SK-N-SH treated with all-trans-retinoic acid at 6 μM for 48 hours (cell line): ENCODE results near the gene CREBBP.

Experiments
- ATAC-seq: fragments of 200-7000 bp; cut with Tn5 transposase; 3 replicates; pipeline ENCODE4 v1.9.1; 2020; ENCODE audit warnings: mild to moderate bottlenecking, moderate library complexity
- ARNTL ChIP-seq: fragments of 450-650 bp; formaldehyde crosslinking; IDR thresholded peaks from 2 replicates; pipeline ENCODE4 v1.5.0; 2020; ENCODE audit warnings: low read depth, mild to moderate bottlenecking, moderate library complexity, borderline replicate concordance
- CREB5 ChIP-seq: fragments of 250-450 bp; sonication (Bioruptor Pico); IDR thresholded peaks from 2 replicates; pipeline ENCODE4 v1.5.1; 2020; ENCODE audit warnings: low read depth, mild to moderate bottlenecking, moderate library complexity
- CSDC2 ChIP-seq: fragments of 250-450 bp; sonication (Bioruptor Pico); IDR thresholded peaks from 2 replicates; pipeline ENCODE4 v1.5.0; 2020; ENCODE audit warnings: mild to moderate bottlenecking, moderate library complexity
- GLIS3 ChIP-seq: fragments of 250-450 bp; sonication (Bioruptor Pico); IDR thresholded peaks from 2 replicates; pipeline ENCODE4 v1.5.0; 2020; ENCODE audit warnings: mild to moderate bottlenecking, moderate library complexity
- ISL1 ChIP-seq: fragments of 250-450 bp; sonication (Bioruptor Pico); IDR thresholded peaks from 2 replicates; pipeline ENCODE4 v2.1.2; 2022; ENCODE audit warnings: mild to moderate bottlenecking, moderate library complexity
- OSR1 ChIP-seq: fragments of 250-450 bp; sonication (Bioruptor Pico); IDR thresholded peaks from 2 replicates; pipeline ENCODE4 v1.8.0; 2022; ENCODE audit warnings: moderate library complexity, mild to moderate bottlenecking, inconsistent platforms
- PATZ1 ChIP-seq: fragments of 250-450 bp; sonication (Bioruptor Pico); IDR thresholded peaks from 2 replicates; pipeline ENCODE4 v1.8.0; 2020; ENCODE audit warnings: mild to moderate bottlenecking, moderate library complexity, borderline replicate concordance
- POU6F1 ChIP-seq: fragments of 250-450 bp; sonication (Bioruptor Pico); IDR thresholded peaks from 2 replicates; pipeline ENCODE4 v1.8.0; 2021; ENCODE audit warnings: low read depth, mild to moderate bottlenecking, moderate library complexity, borderline replicate concordance
- PPARA ChIP-seq: fragments of 250-450 bp; sonication (Bioruptor Pico); IDR thresholded peaks from 2 replicates; pipeline ENCODE4 v1.5.0; 2020; ENCODE audit warnings: mild to moderate bottlenecking, borderline replicate concordance
- RARB ChIP-seq: fragments of 250-450 bp; sonication (Bioruptor Pico); IDR thresholded peaks from 2 replicates; pipeline ENCODE4 v1.8.0; 2021; ENCODE audit warnings: mild to moderate bottlenecking, moderate library complexity
- SNAI2 ChIP-seq: fragments of 250-450 bp; sonication (Bioruptor Pico); IDR thresholded peaks from 2 replicates; pipeline ENCODE4 v1.5.0; 2020; ENCODE audit warnings: mild to moderate bottlenecking, moderate library complexity
- TCF4 ChIP-seq: fragments of 250-450 bp; sonication (Bioruptor Pico); IDR thresholded peaks from 2 replicates; pipeline ENCODE4 v1.8.0; 2021; ENCODE audit warnings: mild to moderate bottlenecking, moderate library complexity, borderline replicate concordance
- TOX ChIP-seq: fragments of 250-450 bp; sonication (Bioruptor Pico); IDR thresholded peaks from 2 replicates; pipeline ENCODE4 v1.8.0; 2021; ENCODE audit warnings: mild to moderate bottlenecking, moderate library complexity, borderline replicate concordance
- TSHZ2 ChIP-seq: fragments of 250-450 bp; sonication (Bioruptor Pico); IDR thresholded peaks from 2 replicates; pipeline ENCODE4 v1.5.0; 2020; ENCODE audit warnings: mild to moderate bottlenecking, moderate library complexity
- ZC3H10 ChIP-seq: fragments of 250-450 bp; sonication (Bioruptor Pico); IDR thresholded peaks from 2 replicates; pipeline ENCODE4 v1.5.1; 2021; ENCODE audit warnings: mild to moderate bottlenecking, moderate library complexity
- ZFP3 ChIP-seq: fragments of 250-450 bp; sonication (Bioruptor Pico); IDR thresholded peaks from 2 replicates; pipeline ENCODE4 v1.5.0; 2020; ENCODE audit warnings: mild to moderate bottlenecking, moderate library complexity
- ZFP30 ChIP-seq: fragments of 450-650 bp; formaldehyde crosslinking; IDR thresholded peaks from 2 replicates; pipeline ENCODE4 v1.5.0; 2022; ENCODE audit warnings: mild to moderate bottlenecking, moderate library complexity
- ZNF565 ChIP-seq: fragments of 450-650 bp; formaldehyde crosslinking; conservative IDR thresholded peaks from 2 replicates; pipeline ENCODE4 v1.5.0; 2020; ENCODE audit warnings: low read depth, mild to moderate bottlenecking, moderate library complexity
- ZNF70 ChIP-seq: fragments of 450-650 bp; formaldehyde crosslinking; IDR thresholded peaks from 2 replicates; pipeline ENCODE4 v1.5.0; 2020; ENCODE audit warnings: mild to moderate bottlenecking, moderate library complexity
- ZNF8 ChIP-seq: fragments of 450-650 bp; formaldehyde crosslinking; IDR thresholded peaks from 2 replicates; pipeline ENCODE4 v1.5.0; 2020; ENCODE audit warnings: mild to moderate bottlenecking, moderate library complexity

Gene CREBBP

GRCh38 chr16:3824121-3824795, 56.3 kb downstream of the CREBBP start:
- ATAC-seq, result no peak
- no peak for TF ChIP-seq ISL1 (CRISPR knock-in tag)
- TF ChIP-seq TCF4, result no peak
- no peak for TF ChIP-seq PPARA (CRISPR knock-in tag)
- no peak for TF ChIP-seq ZNF565 (CRISPR knock-in tag)
- TF ChIP-seq RARB (CRISPR knock-in tag), result no peak
- TF ChIP-seq SNAI2 (CRISPR knock-in tag), result no peak
- no peak for TF ChIP-seq OSR1 (CRISPR knock-in tag)
- TF ChIP-seq GLIS3 (CRISPR knock-in tag), result no peak
- TF ChIP-seq POU6F1 (CRISPR knock-in tag), result no peak
- no peak for TF ChIP-seq ZNF70
- no peak for TF ChIP-seq TSHZ2
- no peak for TF ChIP-seq ZC3H10 (CRISPR knock-in tag)
- TF ChIP-seq ZNF8 (CRISPR knock-in tag), result no peak
- TF ChIP-seq PATZ1 (CRISPR knock-in tag), result no peak
- no peak for TF ChIP-seq TOX
- no peak for TF ChIP-seq CREB5 (CRISPR knock-in tag)
- TF ChIP-seq ARNTL (CRISPR knock-in tag), result no peak
- TF ChIP-seq ZFP3 (CRISPR knock-in tag), result no peak
- TF ChIP-seq ZFP30 (CRISPR knock-in tag), result no peak
- no peak for TF ChIP-seq CSDC2 (CRISPR knock-in tag)

GRCh38 chr16:3823427-3823826, 57.1 kb downstream of the CREBBP start:
- TF ChIP-seq CSDC2 (CRISPR knock-in tag), result no peak
- TF ChIP-seq PATZ1 (CRISPR knock-in tag), result no peak
- no peak for TF ChIP-seq ZNF70
- no peak for TF ChIP-seq ARNTL (CRISPR knock-in tag)
- TF ChIP-seq TSHZ2, result no peak
- TF ChIP-seq, all 23 proteins: peak for 0
- no peak for ATAC-seq
